Measurements from ENCODE around the gene SNCA. TPM values are rescaled to one million over a fixed set of nuclear protein-coding genes. Genes with fewer than 3 reads are reported as not detected.

Gene SNCA
- total and polyA plus RNA-seq, 3 donors from 2014 or later, result 1.5 to 6.4 (median 2.0) TPM

DNA sequence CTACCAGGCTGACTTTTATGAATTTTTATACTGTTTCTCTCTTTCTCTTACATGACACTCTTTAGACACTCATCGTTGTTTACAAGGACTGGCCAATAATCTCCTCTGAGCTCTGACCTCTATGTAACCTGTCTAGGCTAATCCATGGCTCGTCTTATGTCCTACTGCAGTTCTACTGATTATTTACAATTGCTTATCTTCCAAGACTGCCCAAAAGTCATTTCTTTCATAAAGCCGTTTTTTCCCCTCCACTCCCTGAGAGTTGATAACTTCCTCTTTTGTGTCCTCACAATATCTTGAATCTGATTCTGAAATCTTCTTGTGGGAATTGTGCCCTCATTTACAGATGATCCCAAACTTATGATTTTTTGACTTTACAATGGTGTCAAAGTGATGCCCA lies 18.3 kb upstream of the SNCA start:
- intact Hi-C loops (cut with DNase I; ENCODE audit: low total_unique reads), result no loop called here
- no peaks in the 10 kb centered on the region for H3K4me1 ChIP-seq
- no peaks in the 10 kb centered on the region for H3K27me3 ChIP-seq
- no peak for DNase-seq
- 78 to 89% methylated on average over 3 of the region's 3 CpGs for WGBS, 2 donors
- H3K4me3 ChIP-seq, result no peak overlapping the region
- no peak overlapping the region for H3K27ac ChIP-seq
- H3K9me3 ChIP-seq, result no peaks in the 10 kb centered on the region
- no peaks in the 10 kb centered on the region for H3K36me3 ChIP-seq (ENCODE audit: low read depth, missing control alignments)
- no peak for TF ChIP-seq POLR2A (IDR thresholded peaks at IDR 0.05)
- TF ChIP-seq, protein P1, sequence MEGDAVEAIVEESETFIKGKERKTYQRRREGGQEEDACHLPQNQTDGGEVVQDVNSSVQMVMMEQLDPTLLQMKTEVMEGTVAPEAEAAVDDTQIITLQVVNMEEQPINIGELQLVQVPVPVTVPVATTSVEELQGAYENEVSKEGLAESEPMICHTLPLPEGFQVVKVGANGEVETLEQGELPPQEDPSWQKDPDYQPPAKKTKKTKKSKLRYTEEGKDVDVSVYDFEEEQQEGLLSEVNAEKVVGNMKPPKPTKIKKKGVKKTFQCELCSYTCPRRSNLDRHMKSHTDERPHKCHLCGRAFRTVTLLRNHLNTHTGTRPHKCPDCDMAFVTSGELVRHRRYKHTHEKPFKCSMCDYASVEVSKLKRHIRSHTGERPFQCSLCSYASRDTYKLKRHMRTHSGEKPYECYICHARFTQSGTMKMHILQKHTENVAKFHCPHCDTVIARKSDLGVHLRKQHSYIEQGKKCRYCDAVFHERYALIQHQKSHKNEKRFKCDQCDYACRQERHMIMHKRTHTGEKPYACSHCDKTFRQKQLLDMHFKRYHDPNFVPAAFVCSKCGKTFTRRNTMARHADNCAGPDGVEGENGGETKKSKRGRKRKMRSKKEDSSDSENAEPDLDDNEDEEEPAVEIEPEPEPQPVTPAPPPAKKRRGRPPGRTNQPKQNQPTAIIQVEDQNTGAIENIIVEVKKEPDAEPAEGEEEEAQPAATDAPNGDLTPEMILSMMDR (IDR thresholded peaks at IDR 0.05), result no peak

- DNase-seq, result no peak
These were observed 10.8 kb upstream of the SNCA start for GRCh38 chr4:89847571-89848325.

DNA sequence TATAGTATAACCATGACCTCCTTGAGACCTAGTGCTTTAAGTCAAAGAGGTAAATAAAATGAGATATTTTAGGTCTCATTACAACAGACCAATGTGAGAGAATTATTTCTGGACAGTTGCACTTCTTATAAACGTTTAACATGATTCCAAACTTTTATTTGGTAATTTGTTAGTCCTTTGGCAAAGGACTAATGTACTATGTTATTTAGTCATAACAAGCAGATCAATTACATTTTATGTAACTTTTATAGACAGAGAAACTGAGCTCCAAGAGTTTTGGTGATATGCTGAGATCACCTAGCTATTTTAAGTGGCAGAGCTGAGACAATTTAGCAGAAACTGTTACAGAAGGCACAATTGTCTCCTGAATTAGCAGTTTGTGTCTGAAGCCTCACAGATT lies 2.6 kb upstream of the SNCA start:
- H3K36me3 ChIP-seq (ENCODE audit: low read depth, missing control alignments), result no peaks in the 10 kb centered on the region
- no peak overlapping the region for H3K4me3 ChIP-seq
- no peaks in the 10 kb centered on the region for H3K9me3 ChIP-seq
- no peak for DNase-seq
- intact Hi-C loops (cut with DNase I; ENCODE audit: low total_unique reads), result no loop called here
- 78 to 87% methylated on average over 1 of the region's 1 CpG for WGBS, 2 donors
- no peak overlapping the region for H3K27ac ChIP-seq
- no peak for TF ChIP-seq POLR2A (IDR thresholded peaks at IDR 0.05)
- TF ChIP-seq, protein P1 (IDR thresholded peaks at IDR 0.05), result no peak
- no peaks in the 10 kb centered on the region for H3K4me1 ChIP-seq
- no peaks in the 10 kb centered on the region for H3K27me3 ChIP-seq

More at GRCh38 chr4:89847571-89848325, 10.8 kb upstream of the SNCA start:
- TF ChIP-seq, protein P1 (IDR thresholded peaks at IDR 0.05), result no peak
- TF ChIP-seq POLR2A (IDR thresholded peaks at IDR 0.05), result no peak
- Histone ChIP-seq H3K4me1 (no peaks in the 10 kb centered on the region), H3K4me3 (no peak overlapping the region), H3K27me3 (no peaks in the 10 kb centered on the region), H3K27ac (no peak overlapping the region), H3K36me3 (ENCODE audit: low read depth, missing control alignments) (no peaks in the 10 kb centered on the region), H3K9me3 (no peaks in the 10 kb centered on the region)
- WGBS, 2 donors, result 92 to 100% methylated on average over 1 of the region's 1 CpG
- intact Hi-C loops (cut with DNase I; ENCODE audit: low total_unique reads), result no loop called here

GRCh38 chr4:89837993-89838390 lies 1.0 kb upstream of the SNCA start:
- Histone ChIP-seq H3K36me3 (ENCODE audit: low read depth, missing control alignments) (no peaks in the 10 kb centered on the region), H3K27ac (no peak overlapping the region), H3K9me3 (no peaks in the 10 kb centered on the region), H3K4me1 (no peaks in the 10 kb centered on the region), H3K4me3 (peak overlapping the region; percentile 52 to 60), H3K27me3 (no peaks in the 10 kb centered on the region)
- intact Hi-C loops (cut with DNase I; ENCODE audit: low total_unique reads), result no loop called here
- WGBS, 2 donors, result 3 to 6% methylated on average over 8 of the region's 8 CpGs
- no peak for TF ChIP-seq POLR2A (IDR thresholded peaks at IDR 0.05)
- TF ChIP-seq, protein P1 (IDR thresholded peaks at IDR 0.05), result no peak
- DNase-seq, result no peak
